BLaER1 treated with 17β-estradiol and CSF1 and Interleukin-3, amounts not matched to agents 10 nM and 100 nM (cell line): ENCODE results near the gene PDZK1IP1.
A peak's percentile ranks its signal among the peaks of the same experiment; 100 is the strongest.
"Not testable (repeated sequence)": the region's sequence is repeated elsewhere in the genome, so short reads cannot be mapped to it uniquely, and the experiment has no call there.

ENCODE experiments used
- H3K27ac ChIP-seq, 11 experiments: shearing (Covaris generic); formaldehyde crosslinking; 2 replicates each; pipeline ENCODE4 v1.8.1; 2022
- H3K27me3 ChIP-seq, 11 experiments: shearing (Covaris generic); formaldehyde crosslinking; 2 replicates each; pipeline ENCODE4 v1.8.1; 2022
- H3K36me3 ChIP-seq, 11 experiments: shearing (Covaris generic); formaldehyde crosslinking; 2 replicates each; pipeline ENCODE4 v1.8.1; 2022
- H3K4me1 ChIP-seq, 10 experiments: shearing (Covaris generic); formaldehyde crosslinking; 2 replicates each; pipeline ENCODE4 v1.8.1; 2022
- H3K4me2 ChIP-seq, 11 experiments: shearing (Covaris generic); formaldehyde crosslinking; 2 replicates each; pipeline ENCODE4 v1.8.1; 2022
- H3K4me3 ChIP-seq, 10 experiments: shearing (Covaris generic); formaldehyde crosslinking; 2 replicates each; pipeline ENCODE4 v1.8.1; 2022
- H3K9ac ChIP-seq, 11 experiments: shearing (Covaris generic); formaldehyde crosslinking; 2 replicates each; pipeline ENCODE4 v1.8.1; 2022
- H3K9me3 ChIP-seq, 11 experiments: shearing (Covaris generic); formaldehyde crosslinking; replicated peaks in 1 of 11; 2 replicates each; pipeline ENCODE4 v1.8.1; 2022
- H4K20me1 ChIP-seq, 11 experiments: shearing (Covaris generic); formaldehyde crosslinking; 2 replicates each; pipeline ENCODE4 v1.8.1; 2022
- Cebpa-rat ChIP-seq, 11 experiments: shearing (Covaris generic); IDR thresholded peaks; 2 replicates each; pipeline ENCODE4 v1.8.1; 2022

Gene PDZK1IP1

DNA sequence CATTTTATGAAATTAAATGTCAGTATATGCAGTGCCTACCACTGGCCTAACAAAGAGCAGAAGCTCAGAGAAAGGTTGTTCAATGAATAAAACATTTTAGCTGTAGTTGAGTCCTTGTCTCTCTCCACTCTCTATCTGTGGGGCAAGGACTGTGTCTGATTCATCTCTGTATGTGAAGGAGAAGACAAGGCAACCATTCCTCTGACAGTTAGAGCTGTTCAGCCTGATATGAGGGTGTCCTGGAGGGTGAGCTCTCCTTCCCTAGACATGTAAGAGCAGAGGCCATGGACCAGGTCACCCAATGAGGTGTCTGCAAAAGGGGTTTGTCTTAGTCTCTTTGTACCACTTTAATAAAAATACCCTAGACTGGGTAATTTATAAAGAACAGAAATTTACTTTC, 4.5 kb upstream of the PDZK1IP1 start:
- H4K20me1 ChIP-seq, result no peaks in the 10 kb centered on the region
- H3K4me2 ChIP-seq, result no peak overlapping the region
- no peaks in the 10 kb centered on the region for H3K27me3 ChIP-seq
- no peak overlapping the region for H3K9ac ChIP-seq
- TF ChIP-seq Cebpa-rat (IDR thresholded peaks at IDR 0.05), result no peak
- no peak overlapping the region for H3K27ac ChIP-seq
- H3K9me3 ChIP-seq, result no peaks in the 10 kb centered on the region
- no peaks in the 10 kb centered on the region for H3K36me3 ChIP-seq
- peaks cover 0 to 24% (median 11%) of the 10 kb centered on the region in 10 experiments; a peak in 11 of 20 replicates for H3K4me1 ChIP-seq
- H3K4me3 ChIP-seq, result no peak overlapping the region

DNA sequence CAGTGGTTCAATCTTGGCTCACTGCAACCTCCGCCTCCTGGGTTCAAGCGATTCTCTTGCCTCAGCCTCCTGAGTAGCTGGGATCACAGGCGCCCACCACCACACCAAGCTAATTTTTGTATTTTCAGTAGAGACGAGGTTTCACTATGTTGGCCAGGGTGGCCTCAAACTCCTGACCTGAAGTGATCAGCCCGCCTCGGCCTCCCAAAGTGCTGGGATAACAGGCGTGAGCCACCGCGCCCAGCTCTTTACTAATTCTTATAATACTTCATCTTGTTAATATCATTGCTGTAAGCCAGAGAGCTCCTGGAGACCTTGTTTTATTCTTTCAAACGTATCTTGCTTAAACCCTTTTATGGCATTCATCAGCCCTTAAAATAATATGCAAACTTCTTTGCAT, 3.7 kb upstream of the PDZK1IP1 start:
- H3K4me2 ChIP-seq, H3K27me3 ChIP-seq, H4K20me1 ChIP-seq, H3K27ac ChIP-seq, H3K9me3 ChIP-seq, H3K36me3 ChIP-seq, H3K4me3 ChIP-seq, H3K9ac ChIP-seq: not testable (repeated sequence)
- H3K4me1 ChIP-seq, result peaks cover 4 to 24% (median 14%) of the 10 kb centered on the region in 10 experiments; a peak in 18 of 20 replicates

DNA sequence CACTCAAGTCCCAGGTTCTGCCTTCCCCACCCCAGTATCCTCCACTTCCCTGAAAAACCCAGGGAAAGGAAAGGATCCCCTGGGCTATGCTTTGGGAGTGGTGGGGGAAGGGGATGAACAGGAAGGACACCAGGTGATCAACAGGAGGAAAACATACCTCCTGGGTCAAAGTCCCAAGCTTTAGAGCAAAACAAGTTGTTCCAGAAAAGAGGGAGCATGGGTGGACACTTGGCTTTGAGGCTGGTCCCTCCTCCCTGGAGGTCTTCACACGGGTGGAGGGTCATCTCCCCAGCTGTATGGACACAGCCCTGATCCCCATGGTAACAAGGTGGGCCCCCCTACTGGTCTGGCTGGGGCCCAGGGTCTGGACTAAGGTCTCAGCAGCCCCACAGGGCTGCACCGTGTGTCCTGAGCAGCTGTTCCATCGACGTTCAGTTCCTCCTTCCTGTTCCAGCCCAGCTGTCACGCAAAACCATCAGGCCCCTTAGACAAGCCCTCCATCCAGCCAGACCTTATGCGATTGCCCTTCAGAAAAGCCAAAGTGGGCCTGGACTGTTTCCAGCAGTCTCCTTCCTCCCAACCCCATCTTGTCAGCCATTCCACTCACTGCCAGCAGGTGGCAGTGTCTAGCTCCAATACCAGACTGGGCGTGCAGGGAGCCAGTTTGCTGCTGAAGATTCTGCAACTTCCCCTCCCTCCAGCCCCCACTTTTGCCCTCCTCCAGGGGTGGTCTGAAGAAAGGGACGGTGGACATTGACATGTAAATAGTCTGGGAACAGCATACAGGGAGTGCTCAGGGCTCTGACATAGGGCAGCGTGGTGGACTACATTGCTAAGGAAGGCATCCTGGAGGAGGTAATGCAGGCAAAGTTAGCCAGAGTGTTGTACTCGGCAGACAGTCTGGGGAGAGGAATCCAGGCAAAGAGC, 2.9 kb upstream of the PDZK1IP1 start:
- H3K27me3 ChIP-seq, result no peaks in the 10 kb centered on the region
- H4K20me1 ChIP-seq, result no peaks in the 10 kb centered on the region
- no peaks in the 10 kb centered on the region for H3K36me3 ChIP-seq
- H3K4me1 ChIP-seq, result peaks cover 5 to 24% (median 16%) of the 10 kb centered on the region in 10 experiments; a peak in 18 of 20 replicates
- peak overlapping the region in 2 of 11 experiments; percentile 34 to 57; a peak in 3 of 22 replicates for H3K4me2 ChIP-seq
- peak overlapping the region in 3 of 11 experiments; percentile 16 to 44 (median 27); a peak in 2 of 22 replicates for H3K9ac ChIP-seq
- no peak overlapping the region for H3K27ac ChIP-seq
- no peak overlapping the region for H3K4me3 ChIP-seq
- no peaks in the 10 kb centered on the region for H3K9me3 ChIP-seq
- TF ChIP-seq Cebpa-rat (IDR thresholded peaks at IDR 0.05), result no peak

DNA sequence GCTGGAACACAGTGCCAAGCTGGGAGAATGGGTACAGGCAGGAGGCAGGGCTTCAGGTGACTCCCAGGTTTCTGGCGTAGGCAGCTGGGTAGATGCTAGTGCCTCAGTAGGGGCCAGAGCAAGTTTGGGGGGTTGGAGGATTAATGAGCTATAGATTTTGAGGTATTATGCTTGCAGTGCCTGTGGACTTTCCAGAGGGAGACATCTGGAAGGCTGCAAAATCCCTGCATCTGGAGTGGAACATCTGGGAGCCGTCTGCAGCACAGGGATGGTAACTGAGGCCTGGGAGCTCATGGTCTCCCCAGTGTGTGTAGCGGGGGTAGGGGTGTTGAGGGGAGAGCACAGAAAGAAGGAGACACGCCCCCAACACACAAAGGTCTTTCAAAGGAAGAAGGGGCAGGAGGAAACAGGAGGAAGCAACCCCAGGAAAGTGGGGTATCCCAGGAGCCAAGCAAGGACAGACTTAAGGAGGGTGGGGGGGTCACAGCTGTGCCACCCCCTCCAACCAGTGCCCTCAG, 2.2 kb upstream of the PDZK1IP1 start:
- Histone ChIP-seq H3K4me3 (no peak overlapping the region), H4K20me1 (no peaks in the 10 kb centered on the region), H3K9ac (0 out of 22 replicates have a peak overlapping the region, but pooled peaks of 1 of the 11 experiments have one; percentile 27), H3K36me3 (no peaks in the 10 kb centered on the region), H3K27ac (no peak overlapping the region), H3K9me3 (no peaks in the 10 kb centered on the region), H3K4me2 (0 out of 22 replicates have a peak overlapping the region, but pooled peaks of 1 of the 11 experiments have one; percentile 57), H3K4me1 (peaks cover 5 to 24% (median 16%) of the 10 kb centered on the region in 10 experiments; a peak in 18 of 20 replicates), H3K27me3 (no peaks in the 10 kb centered on the region)
- no peak for TF ChIP-seq Cebpa-rat (IDR thresholded peaks at IDR 0.05)

DNA sequence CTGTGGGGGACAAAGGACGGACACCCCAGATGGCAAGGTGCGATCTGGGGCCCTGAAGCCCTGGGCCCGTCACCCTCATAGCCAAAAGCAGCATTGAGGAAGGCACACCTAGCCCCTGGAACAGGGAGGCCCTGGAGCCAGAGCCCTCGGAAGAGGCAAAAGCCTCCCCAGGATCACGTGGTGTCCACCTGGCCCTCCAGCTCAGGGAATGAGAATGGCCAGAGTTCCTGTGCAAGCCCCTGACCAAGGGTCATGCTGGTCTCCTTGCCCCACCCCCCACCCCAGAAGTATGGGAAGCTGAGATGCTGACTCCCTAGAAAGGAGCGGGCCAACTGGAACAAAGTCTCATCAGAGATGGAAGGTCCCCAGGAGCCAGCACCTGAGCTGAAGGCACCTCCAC, 1.0 kb upstream of the PDZK1IP1 start:
- H3K27ac ChIP-seq, result peak overlapping the region in 1 of 11 experiments; percentile 2; a peak in 1 of 22 replicates
- no peak for TF ChIP-seq Cebpa-rat (IDR thresholded peaks at IDR 0.05)
- no peaks in the 10 kb centered on the region for H3K27me3 ChIP-seq
- peaks cover 5 to 24% (median 16%) of the 10 kb centered on the region in 10 experiments; a peak in 18 of 20 replicates for H3K4me1 ChIP-seq
- H3K4me3 ChIP-seq, result no peak overlapping the region
- H3K9me3 ChIP-seq, result no peaks in the 10 kb centered on the region
- H4K20me1 ChIP-seq, result no peaks in the 10 kb centered on the region
- H3K4me2 ChIP-seq, result peak overlapping the region in 4 of 11 experiments; percentile 9 to 66 (median 54); a peak in 6 of 22 replicates
- H3K9ac ChIP-seq, result 0 out of 22 replicates have a peak overlapping the region, but pooled peaks of 1 of the 11 experiments have one; percentile 36
- H3K36me3 ChIP-seq, result no peaks in the 10 kb centered on the region

DNA sequence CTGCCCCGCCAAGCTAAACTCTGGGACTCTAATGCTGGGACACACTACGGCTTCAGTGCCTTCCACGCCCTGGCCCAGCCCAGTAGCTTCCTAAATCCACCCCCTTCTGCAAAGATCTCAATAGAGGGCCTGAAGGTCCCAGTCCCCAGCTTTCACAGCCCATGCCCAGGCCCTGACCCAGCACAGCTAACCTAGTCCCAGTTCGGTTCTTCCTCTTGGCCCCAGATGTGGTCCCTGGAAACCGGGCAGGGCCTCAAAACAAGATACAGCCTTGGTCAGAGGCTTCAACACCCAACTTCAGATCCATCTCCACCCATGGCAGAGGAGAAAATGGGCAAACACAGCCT, 646 bp upstream of the PDZK1IP1 start:
- Histone ChIP-seq H4K20me1 (no peaks in the 10 kb centered on the region), H3K4me3 (no peak overlapping the region), H3K27me3 (no peaks in the 10 kb centered on the region), H3K9me3 (no peaks in the 10 kb centered on the region), H3K27ac (peak overlapping the region in 2 of 11 experiments; percentile 2 to 11; a peak in 1 of 22 replicates), H3K36me3 (no peaks in the 10 kb centered on the region), H3K4me1 (peaks cover 5 to 24% (median 16%) of the 10 kb centered on the region in 10 experiments; a peak in 18 of 20 replicates), H3K4me2 (peak overlapping the region in 5 of 11 experiments; percentile 9 to 66 (median 46); a peak in 7 of 22 replicates), H3K9ac (peak overlapping the region in 3 of 11 experiments; percentile 17 to 36 (median 23); a peak in 1 of 22 replicates)
- TF ChIP-seq Cebpa-rat (IDR thresholded peaks at IDR 0.05), result no peak

DNA sequence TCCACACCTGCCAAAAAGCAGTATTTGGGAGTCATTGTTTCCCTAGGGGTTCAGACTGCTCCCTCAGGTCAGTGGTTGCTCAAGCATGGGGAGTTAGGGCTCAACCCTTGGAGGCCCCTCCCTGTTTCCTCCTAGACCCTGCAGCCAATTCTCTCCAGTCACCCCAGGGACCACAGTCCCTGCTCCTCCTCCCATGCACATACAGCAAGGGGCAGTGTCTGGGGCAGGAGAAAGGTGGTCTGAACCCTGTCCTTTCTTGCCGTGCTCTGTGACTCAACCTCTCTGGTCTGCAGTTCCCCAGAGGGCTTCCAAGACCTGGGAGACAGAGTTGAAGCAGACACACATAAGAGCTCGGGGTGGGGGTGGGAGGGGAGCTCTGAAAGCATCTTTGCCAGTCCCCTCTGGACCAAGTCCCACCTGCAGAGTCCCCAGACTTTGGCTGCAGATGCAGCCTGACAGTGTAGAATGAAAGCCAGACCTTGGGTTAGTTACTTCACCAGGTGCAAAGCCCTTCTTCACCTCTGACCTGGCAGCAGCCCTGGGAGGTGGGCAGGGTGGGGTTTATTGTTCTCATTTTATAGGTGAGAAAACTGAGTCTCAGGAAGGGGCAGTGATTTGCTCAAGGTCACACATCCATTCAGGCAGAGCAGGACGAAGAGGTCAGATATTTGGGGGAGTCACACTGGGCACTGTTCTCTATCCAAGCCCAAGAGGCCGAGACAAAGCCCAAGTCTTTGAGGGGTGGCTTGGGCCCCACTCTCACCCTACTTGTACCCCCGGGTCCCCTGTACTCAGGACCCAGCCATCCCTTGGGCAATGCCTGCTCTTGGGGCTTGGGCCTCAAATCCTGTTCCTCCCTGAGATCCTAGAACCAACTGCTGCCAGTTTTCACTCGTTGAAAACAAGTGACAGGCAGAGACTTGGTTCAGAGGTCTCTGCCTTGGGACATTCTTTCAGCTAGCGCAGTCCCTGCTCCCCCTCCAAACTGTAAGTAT, 748 bp downstream of the PDZK1IP1 start:
- H3K4me2 ChIP-seq, result peak overlapping the region in 4 of 11 experiments; percentile 23 to 52 (median 38); a peak in 6 of 22 replicates
- TF ChIP-seq Cebpa-rat (IDR thresholded peaks at IDR 0.05), result no peak

DNA sequence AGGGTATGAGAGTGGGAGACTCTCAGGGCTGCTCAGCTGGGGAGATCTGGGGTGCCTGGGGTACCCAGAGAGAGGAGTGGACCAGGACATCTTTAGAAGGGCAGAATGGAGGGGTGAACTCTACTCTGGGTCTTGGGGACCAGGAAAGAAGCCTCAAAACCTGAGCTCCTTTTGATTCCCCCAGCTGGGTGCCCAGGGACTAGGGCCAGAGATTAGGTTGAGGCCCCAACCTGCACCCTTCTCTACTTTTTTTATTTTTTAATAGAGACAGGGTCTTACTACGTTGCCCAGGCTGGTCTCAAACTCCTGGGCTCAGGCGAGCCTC, 1.9 kb downstream of the PDZK1IP1 start:
- H3K36me3 ChIP-seq, result no peaks in the 10 kb centered on the region
- no peak overlapping the region for H3K4me2 ChIP-seq
- no peaks in the 10 kb centered on the region for H3K27me3 ChIP-seq
- H4K20me1 ChIP-seq, result no peaks in the 10 kb centered on the region
- TF ChIP-seq Cebpa-rat (IDR thresholded peaks at IDR 0.05), result no peak
- H3K4me1 ChIP-seq, result peaks cover 5 to 27% (median 17%) of the 10 kb centered on the region in 10 experiments; a peak in 18 of 20 replicates
- no peak overlapping the region for H3K27ac ChIP-seq
- H3K4me3 ChIP-seq, result no peak overlapping the region
- H3K9ac ChIP-seq, result no peak overlapping the region
- H3K9me3 ChIP-seq, result no peaks in the 10 kb centered on the region

More for the DNA sequence above, 748 bp downstream of the PDZK1IP1 start:
- Histone ChIP-seq H3K9me3 (no peaks in the 10 kb centered on the region), H3K4me1 (peaks cover 5 to 24% (median 16%) of the 10 kb centered on the region in 10 experiments; a peak in 18 of 20 replicates), H4K20me1 (no peaks in the 10 kb centered on the region), H3K27me3 (no peaks in the 10 kb centered on the region), H3K9ac (no peak overlapping the region), H3K4me3 (no peak overlapping the region), H3K27ac (no peak overlapping the region), H3K36me3 (no peaks in the 10 kb centered on the region)
